Measurements from ENCODE around the gene IRX5.

The IRX5 gene

DNA sequence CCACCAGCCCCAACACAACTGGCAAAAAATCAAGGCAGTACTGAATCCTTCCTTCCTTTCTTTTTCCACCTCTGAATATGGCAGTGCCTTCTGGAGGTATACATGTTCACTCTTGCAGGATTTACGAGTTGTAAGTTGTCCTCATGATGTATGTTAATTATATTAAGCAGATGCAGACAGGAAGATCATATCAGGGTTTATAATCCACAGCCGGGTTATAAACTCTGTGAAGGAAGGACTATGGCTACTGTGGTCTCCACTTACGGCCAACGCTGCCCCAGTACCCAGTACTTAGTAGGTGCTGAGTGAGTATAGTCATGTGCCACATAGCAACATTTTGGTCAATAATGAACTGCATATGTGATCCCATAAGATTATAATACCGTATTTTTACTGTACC, 19.6 kb upstream of the IRX5 start:
- no peak for TF ChIP-seq YY1 (IDR thresholded peaks at IDR 0.05; ENCODE audit: low read depth)
- TF ChIP-seq EP300 (IDR thresholded peaks at IDR 0.05; ENCODE audit: borderline replicate concordance) = no peak
- TF ChIP-seq TEAD4 (IDR thresholded peaks at IDR 0.05) = no peak
- no peak for TF ChIP-seq ZBTB7A (IDR thresholded peaks at IDR 0.05; ENCODE audit: low read depth)
- TF ChIP-seq EGR1 (IDR thresholded peaks at IDR 0.05) = no peak
- TF ChIP-seq, protein P1, sequence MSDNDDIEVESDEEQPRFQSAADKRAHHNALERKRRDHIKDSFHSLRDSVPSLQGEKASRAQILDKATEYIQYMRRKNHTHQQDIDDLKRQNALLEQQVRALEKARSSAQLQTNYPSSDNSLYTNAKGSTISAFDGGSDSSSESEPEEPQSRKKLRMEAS (IDR thresholded peaks at IDR 0.05) = no peak
- TF ChIP-seq CREB1 (IDR thresholded peaks at IDR 0.05; ENCODE audit: low read depth) = no peak
- no peak for TF ChIP-seq FOXM1 (IDR thresholded peaks at IDR 0.05; ENCODE audit: borderline replicate concordance, low read depth)
- no peak for TF ChIP-seq TCF12 (IDR thresholded peaks at IDR 0.05; ENCODE audit: low read depth)
- TF ChIP-seq, protein P2, sequence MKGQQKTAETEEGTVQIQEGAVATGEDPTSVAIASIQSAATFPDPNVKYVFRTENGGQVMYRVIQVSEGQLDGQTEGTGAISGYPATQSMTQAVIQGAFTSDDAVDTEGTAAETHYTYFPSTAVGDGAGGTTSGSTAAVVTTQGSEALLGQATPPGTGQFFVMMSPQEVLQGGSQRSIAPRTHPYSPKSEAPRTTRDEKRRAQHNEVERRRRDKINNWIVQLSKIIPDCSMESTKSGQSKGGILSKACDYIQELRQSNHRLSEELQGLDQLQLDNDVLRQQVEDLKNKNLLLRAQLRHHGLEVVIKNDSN (IDR thresholded peaks at IDR 0.05) = no peak
- TF ChIP-seq TAF1 (IDR thresholded peaks at IDR 0.05; ENCODE audit: low read depth) = no peak
- TF ChIP-seq, protein P3, sequence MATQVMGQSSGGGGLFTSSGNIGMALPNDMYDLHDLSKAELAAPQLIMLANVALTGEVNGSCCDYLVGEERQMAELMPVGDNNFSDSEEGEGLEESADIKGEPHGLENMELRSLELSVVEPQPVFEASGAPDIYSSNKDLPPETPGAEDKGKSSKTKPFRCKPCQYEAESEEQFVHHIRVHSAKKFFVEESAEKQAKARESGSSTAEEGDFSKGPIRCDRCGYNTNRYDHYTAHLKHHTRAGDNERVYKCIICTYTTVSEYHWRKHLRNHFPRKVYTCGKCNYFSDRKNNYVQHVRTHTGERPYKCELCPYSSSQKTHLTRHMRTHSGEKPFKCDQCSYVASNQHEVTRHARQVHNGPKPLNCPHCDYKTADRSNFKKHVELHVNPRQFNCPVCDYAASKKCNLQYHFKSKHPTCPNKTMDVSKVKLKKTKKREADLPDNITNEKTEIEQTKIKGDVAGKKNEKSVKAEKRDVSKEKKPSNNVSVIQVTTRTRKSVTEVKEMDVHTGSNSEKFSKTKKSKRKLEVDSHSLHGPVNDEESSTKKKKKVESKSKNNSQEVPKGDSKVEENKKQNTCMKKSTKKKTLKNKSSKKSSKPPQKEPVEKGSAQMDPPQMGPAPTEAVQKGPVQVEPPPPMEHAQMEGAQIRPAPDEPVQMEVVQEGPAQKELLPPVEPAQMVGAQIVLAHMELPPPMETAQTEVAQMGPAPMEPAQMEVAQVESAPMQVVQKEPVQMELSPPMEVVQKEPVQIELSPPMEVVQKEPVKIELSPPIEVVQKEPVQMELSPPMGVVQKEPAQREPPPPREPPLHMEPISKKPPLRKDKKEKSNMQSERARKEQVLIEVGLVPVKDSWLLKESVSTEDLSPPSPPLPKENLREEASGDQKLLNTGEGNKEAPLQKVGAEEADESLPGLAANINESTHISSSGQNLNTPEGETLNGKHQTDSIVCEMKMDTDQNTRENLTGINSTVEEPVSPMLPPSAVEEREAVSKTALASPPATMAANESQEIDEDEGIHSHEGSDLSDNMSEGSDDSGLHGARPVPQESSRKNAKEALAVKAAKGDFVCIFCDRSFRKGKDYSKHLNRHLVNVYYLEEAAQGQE (IDR thresholded peaks at IDR 0.05; ENCODE audit: low read depth) = no peak
- TF ChIP-seq CEBPB (IDR thresholded peaks at IDR 0.05) = no peak
- no peak for TF ChIP-seq NFIC (IDR thresholded peaks at IDR 0.05)
- no peak for TF ChIP-seq RAD21 (IDR thresholded peaks at IDR 0.05; ENCODE audit: low read depth)

DNA sequence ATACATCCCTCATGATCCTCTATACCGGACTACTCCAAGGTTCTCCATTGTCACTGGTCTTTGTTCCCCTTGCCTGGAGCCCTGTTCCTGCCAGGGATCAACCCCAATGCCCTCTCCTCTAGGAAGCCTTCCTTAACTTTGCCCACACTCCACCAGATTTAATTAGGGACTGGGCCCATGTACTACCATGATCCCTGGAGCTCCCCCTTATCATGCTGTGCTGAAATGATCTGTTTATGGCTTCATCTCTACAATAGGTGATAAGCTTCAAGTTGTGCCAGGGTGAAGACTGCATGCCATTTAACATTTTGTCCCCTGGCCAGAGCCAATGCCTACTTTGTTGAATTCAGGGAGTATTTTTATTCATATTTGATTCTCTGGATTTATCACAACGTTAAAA, 17.9 kb upstream of the IRX5 start:
- TF ChIP-seq, protein P2 (IDR thresholded peaks at IDR 0.05) = no peak

DNA sequence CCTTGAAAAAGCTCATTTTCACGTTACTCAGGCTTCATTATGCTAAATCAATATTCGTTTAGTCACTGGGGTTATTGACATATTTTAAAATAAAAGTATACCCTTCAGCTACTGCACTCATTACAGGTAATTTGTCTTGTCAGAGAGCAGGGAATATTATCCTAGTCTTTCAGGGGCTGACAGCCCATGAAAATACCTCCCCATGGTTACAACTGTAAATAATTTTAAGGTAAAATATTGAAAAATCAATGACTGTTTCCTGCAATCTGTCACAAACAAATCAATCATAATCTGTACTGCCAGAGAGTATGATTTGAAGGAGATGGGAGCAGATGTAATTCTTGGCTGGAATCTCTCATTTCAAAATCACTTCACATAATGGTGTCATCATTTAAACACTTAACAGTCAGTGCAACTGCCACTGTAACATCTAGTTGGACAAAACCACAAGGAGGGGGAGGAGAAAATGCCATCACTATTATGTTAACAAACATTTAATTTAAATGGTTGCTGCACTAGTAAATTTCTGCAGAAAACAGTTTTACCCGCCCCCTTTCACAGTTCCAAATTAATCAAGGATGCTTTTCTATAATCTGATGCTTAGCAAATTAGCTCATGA, 9.3 kb upstream of the IRX5 start:
- TF ChIP-seq FOXM1 (IDR thresholded peaks at IDR 0.05; ENCODE audit: borderline replicate concordance, low read depth) (no peak), RAD21 (IDR thresholded peaks at IDR 0.05; ENCODE audit: low read depth) (no peak), EP300 (IDR thresholded peaks at IDR 0.05; ENCODE audit: borderline replicate concordance) (no peak), TEAD4 (IDR thresholded peaks at IDR 0.05) (no peak), TCF12 (IDR thresholded peaks at IDR 0.05; ENCODE audit: low read depth) (no peak), YY1 (IDR thresholded peaks at IDR 0.05; ENCODE audit: low read depth) (no peak)

DNA sequence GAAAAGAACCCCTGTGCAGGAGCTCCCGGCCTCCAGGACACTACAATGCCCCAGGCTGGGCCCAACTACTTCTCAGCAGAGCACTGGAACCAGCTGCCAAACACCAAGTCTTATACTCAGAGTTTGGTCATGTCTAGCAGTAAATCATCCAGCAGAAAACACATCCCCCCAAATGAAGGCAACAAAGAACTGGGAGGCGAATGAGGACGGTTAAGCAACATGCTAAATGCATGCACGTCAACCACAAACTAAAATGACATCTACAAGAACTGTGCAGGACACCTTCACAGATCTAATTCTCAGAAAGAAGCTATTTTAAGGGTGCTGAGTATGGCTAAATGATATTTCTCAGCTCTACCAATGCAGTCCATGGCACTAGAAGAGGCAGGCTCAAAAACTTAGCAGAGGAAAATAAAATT, 7.6 kb upstream of the IRX5 start:
- TF ChIP-seq EP300 (IDR thresholded peaks at IDR 0.05; ENCODE audit: borderline replicate concordance) (no peak), CREB1 (IDR thresholded peaks at IDR 0.05; ENCODE audit: low read depth) (no peak), YY1 (IDR thresholded peaks at IDR 0.05; ENCODE audit: low read depth) (no peak), TEAD4 (IDR thresholded peaks at IDR 0.05) (no peak), NFIC (IDR thresholded peaks at IDR 0.05) (no peak), EGR1 (IDR thresholded peaks at IDR 0.05) (no peak), TCF12 (IDR thresholded peaks at IDR 0.05; ENCODE audit: low read depth) (no peak)
- TF ChIP-seq, protein P3 (IDR thresholded peaks at IDR 0.05; ENCODE audit: low read depth) = no peak
- TF ChIP-seq, protein P1 (IDR thresholded peaks at IDR 0.05) = no peak
- TF ChIP-seq, protein P2 (IDR thresholded peaks at IDR 0.05) = no peak

DNA sequence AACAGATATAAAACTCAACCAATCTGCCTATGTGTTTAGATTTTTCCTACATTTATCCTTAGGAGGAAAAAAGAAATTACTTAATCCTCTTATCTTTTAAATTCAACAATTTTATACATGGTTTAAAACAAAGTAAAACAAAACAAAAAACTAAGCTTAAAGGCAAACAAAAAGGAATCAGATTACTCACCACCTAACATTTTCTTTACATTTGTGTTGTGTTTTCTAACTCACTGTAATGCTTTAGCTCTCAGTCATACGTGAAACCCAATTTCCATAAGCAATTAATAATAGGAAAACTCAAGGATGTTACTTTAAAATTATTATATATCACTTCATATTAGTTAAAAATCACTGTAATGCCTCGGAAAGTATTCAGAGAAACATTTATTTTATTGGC, 6.7 kb upstream of the IRX5 start:
- TF ChIP-seq TEAD4 (IDR thresholded peaks at IDR 0.05) (no peak), TCF12 (IDR thresholded peaks at IDR 0.05; ENCODE audit: low read depth) (no peak), CEBPB (IDR thresholded peaks at IDR 0.05) (no peak), CREB1 (IDR thresholded peaks at IDR 0.05; ENCODE audit: low read depth) (no peak), YY1 (IDR thresholded peaks at IDR 0.05; ENCODE audit: low read depth) (no peak), TAF1 (IDR thresholded peaks at IDR 0.05; ENCODE audit: low read depth) (no peak), ZBTB7A (IDR thresholded peaks at IDR 0.05; ENCODE audit: low read depth) (no peak), FOXM1 (IDR thresholded peaks at IDR 0.05; ENCODE audit: borderline replicate concordance, low read depth) (no peak), EGR1 (IDR thresholded peaks at IDR 0.05) (no peak), NFIC (IDR thresholded peaks at IDR 0.05) (no peak), RAD21 (IDR thresholded peaks at IDR 0.05; ENCODE audit: low read depth) (no peak)
- TF ChIP-seq, protein P3 (IDR thresholded peaks at IDR 0.05; ENCODE audit: low read depth) = no peak
- TF ChIP-seq, protein P2 (IDR thresholded peaks at IDR 0.05) = no peak

Data from Ishikawa (cell line).